Thymus (tissue), 11 donors: ENCODE measurements around the gene ESPNL. TPM values are rescaled to one million over a fixed set of nuclear protein-coding genes. Genes with fewer than 3 reads are reported as not detected.

Source experiments
- DNase-seq, 9 donors: peaks; one replicate each; pipeline ENCODE4 v3.0.0-alpha.2; 2013; ENCODE audit warnings: low spot score in 9 of 9, low read depth in 6 of 9, missing footprints in 1 of 9
- H3K27ac ChIP-seq, 2 donors: one replicate each; pipeline ENCODE4 v1.5.1; 2013; ENCODE audit warnings: control low read depth in 1 of 2, low read depth in 1 of 2, low read length in 1 of 2, mild to moderate bottlenecking in 1 of 2, moderate library complexity in 1 of 2
- H3K27me3 ChIP-seq, 2 donors: one replicate each; pipeline ENCODE4 v1.5.1; 2013; ENCODE audit warnings: low read length in 1 of 2; ENCODE audit not compliant: control insufficient read depth in 2 of 2, insufficient read depth in 1 of 2
- H3K36me3 ChIP-seq, 2 donors: one replicate each; pipeline ENCODE4 v1.5.1; 2013; ENCODE audit warnings: low read length in 1 of 2, mild to moderate bottlenecking in 1 of 2, moderate library complexity in 1 of 2; ENCODE audit not compliant: control insufficient read depth in 2 of 2, insufficient read depth in 2 of 2
- H3K4me1 ChIP-seq, 2 donors: one replicate each; pipeline ENCODE4 v1.5.1; 2013; ENCODE audit warnings: low read length in 2 of 2; ENCODE audit not compliant: control insufficient read depth in 2 of 2, insufficient read depth in 2 of 2
- H3K4me3 ChIP-seq, 2 donors: one replicate each; pipeline ENCODE4 v1.5.1; 2013; ENCODE audit warnings: low read length in 2 of 2, control low read depth in 1 of 2, mild to moderate bottlenecking in 1 of 2
- H3K9me3 ChIP-seq, 2 donors: one replicate each; pipeline ENCODE4 v1.5.1; 2013; ENCODE audit warnings: low read length in 1 of 2, mild to moderate bottlenecking in 1 of 2; ENCODE audit not compliant: control insufficient read depth in 2 of 2, insufficient read depth in 1 of 2
- WGBS: extraction: QIAGEN DNeasy Blood & Tissue Kit; methylation state at CpG from one replicate; pipeline ENCODE4 v1.1.7; 2013; 5-methylcytosine and 5-hydroxymethylcytosine counted together
- polyA plus RNA-seq: library from polyadenylated mRNA; stranded (reverse); fragments of 200-250 nt; gene quantifications from one replicate; pipeline ENCODE4 v1.2.3, GENCODE V29; 2013
- total RNA-seq: library from RNA; stranded (reverse); fragments of 120-200 nt; gene quantifications from one replicate; pipeline ENCODE4 v1.2.4, GENCODE V29; 2013
- donor health status: healthy.

Gene ESPNL
- total and polyA plus RNA-seq, 2 donors, result 0.66 to 1.5 TPM

DNA sequence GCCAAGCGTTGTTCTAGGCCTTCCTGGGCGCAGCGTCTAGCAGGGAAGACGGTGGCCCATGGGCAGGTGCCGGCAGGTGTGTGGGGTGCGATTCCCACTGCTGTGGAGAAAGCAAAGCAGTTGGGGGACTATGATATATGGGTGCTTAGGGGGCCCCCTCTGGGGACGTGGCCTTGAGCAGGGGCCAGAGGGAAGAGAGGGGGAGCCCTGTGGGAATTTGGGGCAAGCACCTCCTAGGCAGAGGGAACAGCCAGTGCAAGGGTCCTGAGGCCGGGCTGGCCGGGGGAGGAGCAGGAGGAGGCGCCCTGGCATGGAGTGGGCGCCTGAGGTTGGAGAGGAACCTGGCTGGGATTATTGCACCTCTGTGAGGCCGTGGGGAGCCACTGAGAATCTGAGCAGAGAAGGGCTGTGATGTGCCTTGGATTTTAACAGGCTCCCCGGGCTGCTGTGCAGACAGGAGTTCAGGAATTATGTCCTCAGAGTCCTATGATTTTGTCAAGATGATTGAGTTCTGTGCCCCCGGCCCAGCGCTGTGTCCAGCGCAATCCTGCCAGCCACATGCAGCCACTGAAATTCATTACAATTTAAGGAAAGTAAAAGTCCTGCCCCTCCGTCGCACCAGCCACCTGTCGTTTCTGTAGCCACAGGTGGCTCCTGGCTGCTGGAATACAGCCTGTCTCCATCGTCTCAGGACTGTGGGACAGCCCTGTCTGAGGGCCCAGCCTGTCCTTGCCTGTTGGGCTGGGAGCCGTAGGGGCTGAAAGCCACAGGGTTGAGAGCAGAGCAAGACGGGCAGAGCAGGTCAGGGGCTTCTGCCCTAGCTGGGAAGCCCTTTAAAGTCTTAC, 29.2 kb downstream of the ESPNL start:
- WGBS, result 94% methylated on average over 22 of the region's 22 CpGs
- Histone ChIP-seq H3K27ac (no peak overlapping the region), H3K36me3 (no peaks in the 10 kb centered on the region), H3K27me3 (peaks cover 0 to 2% of the 10 kb centered on the region in 2 donors), H3K9me3 (peaks cover 0 to 4% of the 10 kb centered on the region in 2 donors), H3K4me3 (no peak overlapping the region), H3K4me1 (no peaks in the 10 kb centered on the region)
- no peak for DNase-seq

DNA sequence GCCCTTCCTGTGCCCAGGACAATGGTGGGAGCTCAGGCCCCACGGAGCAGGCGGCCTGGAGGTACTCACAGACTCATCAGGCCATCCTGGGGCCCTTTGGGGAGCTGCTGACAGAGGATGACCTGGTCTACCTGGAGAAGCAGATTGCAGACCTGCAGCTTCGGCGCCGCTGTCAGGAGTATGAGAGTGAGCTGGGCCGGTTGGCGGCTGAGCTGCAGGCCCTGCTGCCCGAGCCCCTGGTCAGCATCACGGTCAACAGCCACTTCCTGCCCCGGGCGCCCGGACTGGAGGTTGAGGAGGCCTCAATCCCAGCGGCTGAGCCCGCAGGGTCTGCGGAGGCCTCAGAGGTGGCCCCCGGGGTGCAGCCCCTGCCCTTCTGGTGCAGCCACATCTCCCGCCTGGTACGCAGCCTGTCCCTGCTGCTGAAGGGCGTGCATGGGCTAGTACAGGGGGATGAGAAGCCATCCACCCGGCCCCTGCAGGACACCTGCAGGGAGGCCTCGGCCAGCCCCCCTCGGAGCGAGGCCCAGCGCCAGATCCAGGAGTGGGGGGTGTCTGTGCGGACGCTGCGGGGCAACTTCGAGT, 30.1 kb downstream of the ESPNL start:
- Histone ChIP-seq H3K4me3 (no peak overlapping the region), H3K9me3 (peaks cover 0 to 4% of the 10 kb centered on the region in 2 donors), H3K27ac (no peak overlapping the region), H3K36me3 (no peaks in the 10 kb centered on the region), H3K27me3 (peaks cover 0 to 2% of the 10 kb centered on the region in 2 donors), H3K4me1 (no peaks in the 10 kb centered on the region)
- 95% methylated on average over 28 of the region's 28 CpGs for WGBS
- DNase-seq, result no peak

DNA sequence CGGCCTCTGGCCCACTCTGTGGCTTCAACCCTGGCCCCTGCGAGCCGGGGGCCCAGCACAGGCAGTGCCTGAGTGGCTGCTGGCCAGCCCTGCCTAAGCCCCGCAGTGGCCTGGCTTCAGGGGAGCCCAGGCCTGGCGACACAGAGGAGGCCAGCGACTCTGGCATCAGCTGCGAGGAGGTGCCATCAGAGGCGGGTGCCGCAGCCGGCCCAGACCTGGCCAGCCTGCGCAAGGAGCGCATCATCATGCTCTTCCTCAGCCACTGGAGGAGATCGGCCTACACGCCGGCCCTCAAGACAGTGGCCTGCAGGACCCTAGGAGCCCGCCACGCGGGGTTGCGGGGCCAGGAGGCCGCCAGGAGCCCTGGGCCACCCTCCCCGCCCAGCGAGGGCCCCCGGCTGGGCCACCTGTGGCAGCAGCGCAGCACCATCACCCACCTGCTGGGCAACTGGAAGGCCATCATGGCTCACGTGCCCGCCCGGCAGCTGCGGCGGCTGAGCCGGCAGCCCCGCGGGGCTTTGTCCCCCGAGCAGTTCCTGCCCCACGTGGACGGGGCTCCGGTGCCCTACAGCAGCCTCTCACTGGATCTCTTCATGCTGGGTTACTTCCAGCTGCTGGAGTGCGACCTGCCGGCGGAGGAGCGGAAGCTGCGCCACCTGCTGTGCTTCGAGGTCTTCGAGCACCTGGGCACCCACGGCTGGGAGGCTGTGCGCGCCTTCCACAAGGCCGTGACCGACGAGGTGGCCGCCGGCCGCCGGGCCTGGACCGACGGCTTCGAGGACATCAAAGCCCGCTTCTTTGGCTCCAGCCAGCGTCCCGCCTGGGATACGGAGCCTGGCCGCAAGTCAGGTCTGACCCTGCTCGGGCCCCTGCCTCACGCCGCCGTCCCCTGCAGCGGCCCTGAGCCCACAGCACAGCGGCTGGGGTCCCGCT, 30.8 kb downstream of the ESPNL start:
- no peak for DNase-seq
- H3K36me3 ChIP-seq, result no peaks in the 10 kb centered on the region
- H3K4me1 ChIP-seq, result no peaks in the 10 kb centered on the region
- 96% methylated on average over 68 of the region's 68 CpGs for WGBS
- H3K9me3 ChIP-seq, result peaks cover 0 to 4% of the 10 kb centered on the region in 2 donors
- no peak overlapping the region for H3K4me3 ChIP-seq
- H3K27me3 ChIP-seq, result peaks cover 0 to 2% of the 10 kb centered on the region in 2 donors
- no peak overlapping the region for H3K27ac ChIP-seq

DNA sequence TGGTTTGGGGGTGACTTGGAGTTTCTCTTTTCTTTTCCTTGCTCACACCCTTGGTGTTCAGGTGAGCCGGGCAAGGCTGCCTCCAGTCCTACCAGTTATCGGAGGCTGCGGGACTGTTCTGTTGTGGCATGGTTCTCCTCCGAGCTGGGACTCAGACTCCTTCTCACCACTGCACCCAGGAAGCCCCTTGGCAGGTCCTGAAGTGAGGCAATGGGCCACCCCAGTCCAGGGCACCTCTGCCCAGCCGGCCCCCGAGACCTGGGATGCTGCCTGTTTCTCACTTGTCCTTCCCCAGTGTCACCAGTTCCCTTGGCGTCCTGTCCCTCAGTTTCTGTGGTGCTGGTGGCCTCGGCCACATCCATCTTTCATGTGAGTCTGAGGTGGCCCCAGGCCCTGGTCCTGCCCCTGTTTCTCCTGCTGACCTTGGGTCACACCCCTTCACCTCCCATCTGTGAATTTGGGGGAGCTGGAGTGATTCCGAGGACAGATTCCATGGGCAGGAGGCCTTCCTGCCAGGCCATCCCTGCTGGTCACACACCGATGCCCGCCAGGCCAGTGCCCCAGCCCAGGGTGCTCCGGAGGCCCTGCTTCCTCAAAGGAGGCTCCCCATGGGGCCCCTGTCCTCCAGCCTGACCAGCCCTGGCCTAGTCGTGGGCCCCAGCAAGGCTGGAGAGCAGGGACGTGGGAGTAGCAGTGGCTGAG, 31.8 kb downstream of the ESPNL start:
- Histone ChIP-seq H3K27me3 (peaks cover 0 to 2% of the 10 kb centered on the region in 2 donors), H3K4me3 (no peak overlapping the region), H3K4me1 (no peaks in the 10 kb centered on the region), H3K27ac (no peak overlapping the region), H3K9me3 (no peaks in the 10 kb centered on the region), H3K36me3 (no peaks in the 10 kb centered on the region)
- WGBS, result 93% methylated on average over 14 of the region's 14 CpGs
- no peak for DNase-seq

DNA sequence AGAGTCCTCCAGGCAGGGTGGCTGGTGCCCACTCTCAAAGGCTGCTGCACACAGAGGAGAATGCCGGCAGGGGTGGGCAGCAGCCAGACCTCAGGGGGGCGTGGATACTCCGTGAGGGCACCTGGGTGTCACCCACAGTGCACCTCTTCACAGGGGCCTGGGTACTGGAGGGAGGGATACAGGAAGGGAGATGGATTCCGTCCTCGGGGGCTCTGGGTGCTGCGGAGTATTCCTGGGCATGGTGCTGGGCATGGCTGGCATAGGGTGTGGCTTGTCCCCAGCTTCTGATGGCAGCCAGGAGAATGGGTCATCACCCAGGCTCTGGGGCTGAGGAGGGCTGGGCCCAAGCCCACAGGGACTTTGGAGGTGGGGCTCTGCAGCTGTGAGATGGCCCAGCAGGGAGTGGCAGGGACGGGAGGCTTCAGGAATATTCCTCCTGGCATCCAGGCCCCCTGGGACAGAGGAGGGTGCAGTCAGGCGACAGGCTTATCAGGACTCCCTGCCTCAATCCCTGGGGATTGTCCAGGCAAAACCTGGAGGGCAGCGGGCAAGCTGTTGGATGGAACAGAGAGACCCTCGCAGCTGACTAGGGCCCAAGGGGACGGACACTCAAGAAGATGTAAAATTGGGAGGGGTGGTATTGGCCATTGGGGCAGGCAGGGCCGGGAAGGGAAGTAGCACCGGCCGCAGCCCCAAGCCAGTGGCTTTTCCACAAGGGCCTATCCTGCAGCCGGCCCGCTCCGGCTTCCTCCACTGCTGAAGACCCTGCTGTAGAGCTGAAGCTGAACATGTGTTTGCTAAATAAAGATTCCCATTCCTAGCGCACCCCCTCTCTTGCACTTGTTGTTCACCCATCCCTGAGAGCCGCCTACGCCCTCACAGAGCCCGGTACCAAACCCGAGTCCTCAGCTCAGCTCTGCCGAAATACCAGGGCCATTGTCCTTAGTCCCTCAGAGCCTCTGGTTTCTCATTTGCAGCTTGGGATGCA, 32.6 kb downstream of the ESPNL start:
- Histone ChIP-seq H3K36me3 (no peaks in the 10 kb centered on the region), H3K27me3 (peaks cover 0 to 2% of the 10 kb centered on the region in 2 donors), H3K9me3 (no peaks in the 10 kb centered on the region), H3K27ac (no peak overlapping the region), H3K4me1 (no peaks in the 10 kb centered on the region), H3K4me3 (no peak overlapping the region)
- WGBS, result 96% methylated on average over 23 of the region's 23 CpGs
- no peak for DNase-seq

DNA sequence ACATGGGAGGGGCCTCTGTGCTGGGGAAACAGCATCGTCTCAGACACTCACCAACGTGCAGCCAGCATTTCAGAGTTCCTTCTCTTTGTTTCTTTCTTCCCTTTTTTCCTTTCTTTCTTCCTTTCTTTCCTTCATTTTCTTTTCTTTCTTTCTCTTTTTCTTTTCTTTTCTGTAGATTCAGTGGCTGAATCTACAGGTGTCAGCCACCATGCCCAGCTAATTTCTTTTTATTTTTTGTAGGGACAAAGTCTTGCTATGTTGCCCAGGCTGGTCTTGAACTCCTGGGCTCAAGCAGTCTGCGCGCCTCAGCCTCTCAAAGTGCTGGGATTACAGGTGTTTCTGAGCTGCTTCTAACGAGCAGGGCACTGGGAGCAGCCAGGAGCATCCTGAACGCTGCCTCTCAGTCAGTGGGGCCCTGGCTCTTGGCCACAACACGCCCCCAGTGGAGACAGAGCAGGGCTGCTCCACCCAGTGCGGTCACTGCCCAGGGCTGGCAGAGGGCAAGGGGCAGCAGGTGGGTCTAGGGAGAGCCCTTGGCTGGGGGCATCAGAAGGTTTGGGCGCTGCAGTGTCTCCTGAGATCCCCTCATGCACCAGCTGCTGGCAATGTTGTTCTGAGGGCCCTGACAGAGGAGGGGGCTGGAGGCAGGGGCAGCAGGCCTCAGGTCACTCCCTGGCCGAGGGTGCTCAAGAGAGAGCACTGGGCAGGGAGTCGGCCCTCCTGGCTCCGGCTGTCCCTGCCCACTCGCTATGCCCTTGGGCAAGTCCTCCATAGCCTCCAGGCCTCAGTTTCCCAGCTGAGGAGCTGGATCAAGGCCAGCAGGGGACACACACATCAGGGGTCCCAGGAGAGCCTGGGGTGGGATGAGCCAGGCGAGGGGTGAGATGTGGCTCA, 33.6 kb downstream of the ESPNL start:
- 92% methylated on average over 14 of the region's 14 CpGs for WGBS
- H3K27ac ChIP-seq, result no peak overlapping the region
- DNase-seq, result no peak

DNA sequence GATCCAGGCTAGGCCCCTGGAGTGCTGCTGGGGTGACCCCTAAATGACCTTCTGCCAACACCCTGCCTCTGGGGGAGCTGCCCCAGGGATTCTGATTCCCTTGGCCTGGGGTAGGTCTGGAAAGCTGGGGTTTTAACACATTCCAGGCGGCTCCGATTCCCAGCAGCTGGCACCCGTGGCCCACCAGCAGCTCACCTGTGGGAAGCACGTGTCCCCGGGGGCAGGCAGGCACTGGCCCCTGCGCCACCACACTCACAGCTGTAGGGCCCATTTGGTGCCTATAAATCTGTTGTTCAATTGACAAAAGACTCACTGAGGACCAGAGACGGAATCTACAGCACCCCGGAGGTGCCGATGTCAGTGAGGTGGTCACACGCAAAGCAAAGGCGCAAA, 34.2 kb downstream of the ESPNL start:
- no peaks in the 10 kb centered on the region for H3K27me3 ChIP-seq
- no peak overlapping the region for H3K4me3 ChIP-seq
- H3K9me3 ChIP-seq, result no peaks in the 10 kb centered on the region
- 98% methylated on average over 11 of the region's 11 CpGs for WGBS
- no peak overlapping the region for H3K27ac ChIP-seq
- H3K36me3 ChIP-seq, result no peaks in the 10 kb centered on the region
- DNase-seq, result no peak
- H3K4me1 ChIP-seq, result no peaks in the 10 kb centered on the region

More for the DNA sequence above, 33.6 kb downstream of the ESPNL start:
- H3K27me3 ChIP-seq, result no peaks in the 10 kb centered on the region
- H3K4me1 ChIP-seq, result no peaks in the 10 kb centered on the region
- H3K36me3 ChIP-seq, result no peaks in the 10 kb centered on the region
- no peaks in the 10 kb centered on the region for H3K9me3 ChIP-seq
- H3K4me3 ChIP-seq, result no peak overlapping the region
